ENCODE data around the gene XRCC3. TPM values are rescaled to one million over a fixed set of nuclear protein-coding genes. Genes with fewer than 3 reads are reported as not detected.

XRCC3 gene
- total RNA-seq, 6 donors from 2014 or later, result 2.4 to 16.8 (median 5.8) TPM

GRCh38 chr14:103662591-103662990 lies 52.7 kb downstream of the XRCC3 start:
- H3K36me3 ChIP-seq, result peaks cover 19 to 100% (median 78%) of the 10 kb centered on the region in 4 donors
- peaks cover 11 to 16% (median 12%) of the 10 kb centered on the region in 4 donors for H3K4me1 ChIP-seq
- H3K27ac ChIP-seq, result no peak overlapping the region
- 96 to 98% methylated on average over 17 of the region's 17 CpGs for WGBS, 2 donors
- no peak overlapping the region for H3K4me3 ChIP-seq
- H3K27me3 ChIP-seq, result no peaks in the 10 kb centered on the region
- ATAC-seq (ENCODE audit: low FRiP score in 2 of 2), result no peak
- DNase-seq, result no peak
- H3K9me3 ChIP-seq, result no peaks in the 10 kb centered on the region
- TF ChIP-seq POLR2AphosphoS5 (IDR thresholded peaks at IDR 0.05), result no peak
- TF ChIP-seq POLR2A (IDR thresholded peaks at IDR 0.05), result no peak
- no peak for TF ChIP-seq EP300 (IDR thresholded peaks at IDR 0.05)
- TF ChIP-seq CTCF (IDR thresholded peaks at IDR 0.05), result no peak

GRCh38 chr14:103662029-103662428 lies 53.2 kb downstream of the XRCC3 start:
- peaks cover 19 to 100% (median 79%) of the 10 kb centered on the region in 4 donors for H3K36me3 ChIP-seq
- H3K27me3 ChIP-seq, result no peaks in the 10 kb centered on the region
- H3K4me1 ChIP-seq, result peaks cover 11 to 22% (median 14%) of the 10 kb centered on the region in 4 donors
- no peak overlapping the region for H3K4me3 ChIP-seq
- DNase-seq, result no peak
- 91 to 92% methylated on average over 10 of the region's 10 CpGs for whole genome bisulfite sequencing, 2 donors
- ATAC-seq (ENCODE audit: low FRiP score in 2 of 2), result no peak
- no peaks in the 10 kb centered on the region for H3K9me3 ChIP-seq
- H3K27ac ChIP-seq, result no peak overlapping the region
- no peak for TF ChIP-seq EP300 (IDR thresholded peaks at IDR 0.05)
- no peak for TF ChIP-seq POLR2A (IDR thresholded peaks at IDR 0.05)

- no peak for TF ChIP-seq POLR2A (IDR thresholded peaks at IDR 0.05)
- no peak for TF ChIP-seq EP300 (IDR thresholded peaks at IDR 0.05)
- TF ChIP-seq POLR2AphosphoS5 (IDR thresholded peaks at IDR 0.05), result no peak
- no peak for TF ChIP-seq CTCF (IDR thresholded peaks at IDR 0.05)
- Histone ChIP-seq H3K27ac (no peak overlapping the region), H3K36me3 (peaks cover 31 to 99% (median 84%) of the 10 kb centered on the region in 4 donors), H3K27me3 (no peaks in the 10 kb centered on the region), H3K4me3 (no peak overlapping the region), H3K9me3 (no peaks in the 10 kb centered on the region), H3K4me1 (peaks cover 26 to 45% (median 32%) of the 10 kb centered on the region in 4 donors)
- no peak for DNase-seq
- ATAC-seq (ENCODE audit: low FRiP score in 2 of 2), result no peak
- WGBS, 2 donors, result 95 to 96% methylated on average over 7 of the region's 7 CpGs
Observed at GRCh38 chr14:103659631-103660030, 55.6 kb downstream of the XRCC3 start.

GRCh38 chr14:103657471-103657870 lies 57.8 kb downstream of the XRCC3 start:
- no peak for DNase-seq
- Histone ChIP-seq H3K9me3 (no peaks in the 10 kb centered on the region), H3K4me3 (no peak overlapping the region), H3K4me1 (peaks cover 26 to 51% (median 38%) of the 10 kb centered on the region in 4 donors), H3K36me3 (peaks cover 21 to 80% (median 73%) of the 10 kb centered on the region in 4 donors), H3K27ac (peak overlapping the region in 2 of 4 donors; percentile 15 to 36), H3K27me3 (no peaks in the 10 kb centered on the region)
- TF ChIP-seq POLR2AphosphoS5 (IDR thresholded peaks at IDR 0.05), result no peak
- 80 to 93% methylated on average over 13 of the region's 13 CpGs for WGBS, 2 donors
- peak in 1 of 2 donors; percentile 75 for ATAC-seq (ENCODE audit: low FRiP score in 2 of 2)

GRCh38 chr14:103656756-103657133 lies 58.5 kb downstream of the XRCC3 start:
- Histone ChIP-seq H3K36me3 (peaks cover 21 to 72% (median 67%) of the 10 kb centered on the region in 4 donors), H3K27ac (no peak overlapping the region), H3K9me3 (no peaks in the 10 kb centered on the region), H3K27me3 (no peaks in the 10 kb centered on the region), H3K4me3 (no peak overlapping the region), H3K4me1 (peaks cover 30 to 58% (median 45%) of the 10 kb centered on the region in 4 donors)
- DNase-seq (no peak), ATAC-seq (ENCODE audit: low FRiP score in 2 of 2) (no peak)
- 67% methylated on average over 1 of the region's 1 CpG; no CpG with 5 or more reads in 1 of the 2 donors for WGBS, 2 donors
- no peak for TF ChIP-seq POLR2AphosphoS5 (IDR thresholded peaks at IDR 0.05)
- TF ChIP-seq EP300 (IDR thresholded peaks at IDR 0.05), result no peak
- TF ChIP-seq CTCF (IDR thresholded peaks at IDR 0.05), result no peak
- TF ChIP-seq POLR2A (IDR thresholded peaks at IDR 0.05), result no peak

All from upper lobe of left lung (tissue), 6 donors.